Activated T-cell treated with anti-CD3 and anti-CD28 coated beads, Interleukin-2, amount 50 U/mL, for 4 hours (primary cell): ENCODE data around the gene ANAPC15. TPM values are rescaled to one million over a fixed set of nuclear protein-coding genes. Genes with fewer than 3 reads are reported as not detected.
"Not testable (repeated sequence)": the region's sequence is repeated elsewhere in the genome, so short reads cannot be mapped to it uniquely, and the experiment has no call there.

ENCODE experiments used
- ATAC-seq, 2 donors: fragments of 200-7000 bp; cut with Tn5 transposase; one replicate each; pipeline ENCODE4 v1.10.0; 2021
- DNase-seq: peaks from one replicate; pipeline ENCODE4 v3.0.0-alpha.2; 2020
- H3K27me3 Mint-ChIP-seq: one replicate; pipeline ENCODE4 v1.8.0; 2021; ENCODE audit warnings: low read depth, mixed read lengths
- H3K36me3 Mint-ChIP-seq: one replicate; pipeline ENCODE4 v1.8.0; 2022; ENCODE audit warnings: mixed read lengths; ENCODE audit not compliant: insufficient read depth
- H3K4me1 Mint-ChIP-seq: one replicate; pipeline ENCODE4 v1.8.0; 2021; ENCODE audit warnings: low read depth, mixed read lengths
- H3K4me3 Mint-ChIP-seq: one replicate; pipeline ENCODE4 v1.8.0; 2021; ENCODE audit warnings: mild to moderate bottlenecking, moderate library complexity, mixed read lengths
- H3K9me3 Mint-ChIP-seq: one replicate; pipeline ENCODE4 v1.8.0; 2021; ENCODE audit warnings: mixed read lengths
- total RNA-seq, 3 donors: library from RNA; stranded (reverse); gene quantifications; one replicate each; pipeline ENCODE4 v1.2.1, GENCODE V29; 2021

Gene ANAPC15
- total RNA-seq, 3 donors from 2014 or later: 56.2 to 68.9 (median 58.9) TPM

GRCh38 chr11:72138821-72139390, 26.4 kb upstream of the ANAPC15 start:
- peaks cover 13% of the 10 kb centered on the region for H3K27me3 Mint-ChIP-seq
- ATAC-seq (no peak), DNase-seq (no peak)
- H3K9me3 Mint-ChIP-seq: no peaks in the 10 kb centered on the region
- H3K4me3 Mint-ChIP-seq: no peak overlapping the region
- no peaks in the 10 kb centered on the region for H3K36me3 Mint-ChIP-seq
- H3K4me1 Mint-ChIP-seq: peaks cover 10% of the 10 kb centered on the region

- H3K36me3 Mint-ChIP-seq: no peaks in the 10 kb centered on the region
- H3K4me1 Mint-ChIP-seq: peaks cover 7% of the 10 kb centered on the region
- ATAC-seq: no peak
- H3K27me3 Mint-ChIP-seq: peaks cover 15% of the 10 kb centered on the region
- no peak overlapping the region for H3K4me3 Mint-ChIP-seq
- H3K9me3 Mint-ChIP-seq: no peaks in the 10 kb centered on the region
- no peak for DNase-seq
Observed at GRCh38 chr11:72136684-72137262, 24.3 kb upstream of the ANAPC15 start.

GRCh38 chr11:72135891-72136683, 23.6 kb upstream of the ANAPC15 start:
- H3K36me3 Mint-ChIP-seq: no peaks in the 10 kb centered on the region
- DNase-seq: no peak
- no peak for ATAC-seq
- H3K9me3 Mint-ChIP-seq: no peaks in the 10 kb centered on the region
- peaks cover 3% of the 10 kb centered on the region for H3K4me1 Mint-ChIP-seq
- peaks cover 11% of the 10 kb centered on the region for H3K27me3 Mint-ChIP-seq
- H3K4me3 Mint-ChIP-seq: no peak overlapping the region

GRCh38 chr11:72135473-72135872, 23.0 kb upstream of the ANAPC15 start, which contains the start of gene FOLR3:
FOLR3 (plus strand) TSS chr11:72135725; CDS start chr11:72135953, 228 bp downstream.
- not testable (repeated sequence) for H3K4me1 Mint-ChIP-seq, H3K9me3 Mint-ChIP-seq, DNase-seq, H3K36me3 Mint-ChIP-seq, H3K4me3 Mint-ChIP-seq, H3K27me3 Mint-ChIP-seq, ATAC-seq

- peaks cover 7% of the 10 kb centered on the region for H3K36me3 Mint-ChIP-seq
- ATAC-seq (no peak), DNase-seq (no peak)
- H3K9me3 Mint-ChIP-seq: peaks cover 15% of the 10 kb centered on the region
- no peak overlapping the region for H3K4me3 Mint-ChIP-seq
- peaks cover 8% of the 10 kb centered on the region for H3K27me3 Mint-ChIP-seq
- no peaks in the 10 kb centered on the region for H3K4me1 Mint-ChIP-seq
Observed at GRCh38 chr11:72132646-72133045, 20.2 kb upstream of the ANAPC15 start.

- H3K9me3 Mint-ChIP-seq: peaks cover 15% of the 10 kb centered on the region
- ATAC-seq (no peak), DNase-seq (no peak)
- H3K27me3 Mint-ChIP-seq: peaks cover 6% of the 10 kb centered on the region
- peaks cover 7% of the 10 kb centered on the region for H3K36me3 Mint-ChIP-seq
- no peaks in the 10 kb centered on the region for H3K4me1 Mint-ChIP-seq
- H3K4me3 Mint-ChIP-seq: no peak overlapping the region
Observed at GRCh38 chr11:72129381-72129780, 16.9 kb upstream of the ANAPC15 start.

- Mint-ChIP-seq H3K9me3 (peaks cover 15% of the 10 kb centered on the region), H3K27me3 (peaks cover 7% of the 10 kb centered on the region), H3K36me3 (peaks cover 7% of the 10 kb centered on the region), H3K4me3 (no peak overlapping the region), H3K4me1 (no peaks in the 10 kb centered on the region)
- DNase-seq: no peak
- no peak for ATAC-seq
Observed at GRCh38 chr11:72127923-72128322, 15.4 kb upstream of the ANAPC15 start.

- peaks cover 7% of the 10 kb centered on the region for H3K36me3 Mint-ChIP-seq
- peaks cover 15% of the 10 kb centered on the region for H3K9me3 Mint-ChIP-seq
- ATAC-seq (no peak), DNase-seq (no peak)
- no peak overlapping the region for H3K4me3 Mint-ChIP-seq
- H3K4me1 Mint-ChIP-seq: no peaks in the 10 kb centered on the region
- H3K27me3 Mint-ChIP-seq: peaks cover 6% of the 10 kb centered on the region
Observed at GRCh38 chr11:72125956-72126355, 13.5 kb upstream of the ANAPC15 start.

GRCh38 chr11:72124046-72124445, 11.6 kb upstream of the ANAPC15 start:
- H3K4me1 Mint-ChIP-seq: no peaks in the 10 kb centered on the region
- no peak for ATAC-seq
- peaks cover 6% of the 10 kb centered on the region for H3K27me3 Mint-ChIP-seq
- H3K4me3 Mint-ChIP-seq: no peak overlapping the region
- peaks cover 4% of the 10 kb centered on the region for H3K36me3 Mint-ChIP-seq
- no peak for DNase-seq
- peaks cover 13% of the 10 kb centered on the region for H3K9me3 Mint-ChIP-seq

GRCh38 chr11:72123117-72123653, 10.7 kb upstream of the ANAPC15 start:
- H3K9me3 Mint-ChIP-seq: peaks cover 4% of the 10 kb centered on the region
- no peaks in the 10 kb centered on the region for H3K4me1 Mint-ChIP-seq
- no peak overlapping the region for H3K4me3 Mint-ChIP-seq
- no peaks in the 10 kb centered on the region for H3K36me3 Mint-ChIP-seq
- ATAC-seq (no peak), DNase-seq (no peak)
- H3K27me3 Mint-ChIP-seq: peaks cover 6% of the 10 kb centered on the region

- Mint-ChIP-seq H3K4me3 (no peak overlapping the region), H3K4me1 (no peaks in the 10 kb centered on the region), H3K9me3 (no peaks in the 10 kb centered on the region), H3K27me3 (peaks cover 7% of the 10 kb centered on the region), H3K36me3 (no peaks in the 10 kb centered on the region)
- no peak for DNase-seq
- no peak for ATAC-seq
Observed at GRCh38 chr11:72122607-72123006, 10.1 kb upstream of the ANAPC15 start.

GRCh38 chr11:72120930-72121329, 8.4 kb upstream of the ANAPC15 start:
- Mint-ChIP-seq H3K27me3 (peaks cover 8% of the 10 kb centered on the region), H3K4me1 (no peaks in the 10 kb centered on the region), H3K4me3 (no peak overlapping the region), H3K9me3 (no peaks in the 10 kb centered on the region), H3K36me3 (no peaks in the 10 kb centered on the region)
- DNase-seq (no peak), ATAC-seq (no peak)

- ATAC-seq (no peak), DNase-seq (no peak)
- Mint-ChIP-seq H3K4me1 (no peaks in the 10 kb centered on the region), H3K9me3 (no peaks in the 10 kb centered on the region), H3K27me3 (peaks cover 8% of the 10 kb centered on the region), H3K4me3 (no peak overlapping the region), H3K36me3 (no peaks in the 10 kb centered on the region)
Observed at GRCh38 chr11:72119198-72119597, 6.7 kb upstream of the ANAPC15 start.

- Mint-ChIP-seq H3K27me3 (peaks cover 2% of the 10 kb centered on the region), H3K4me3 (no peak overlapping the region), H3K4me1 (peaks cover 18% of the 10 kb centered on the region), H3K36me3 (no peaks in the 10 kb centered on the region), H3K9me3 (no peaks in the 10 kb centered on the region)
- no peak for DNase-seq
- ATAC-seq: no peak
Observed at GRCh38 chr11:72116019-72116755, 3.7 kb upstream of the ANAPC15 start.
